HepG2 (cell line): ENCODE results near the gene BFSP1. TPM values are rescaled to one million over a fixed set of nuclear protein-coding genes. Genes with fewer than 3 reads are reported as not detected.

Source experiments
- ATAC-seq: fragments of 200-7000 bp; cut with Tn5 transposase; 3 replicates; pipeline ENCODE4 v1.9.1; 2020; ENCODE audit warnings: mild to moderate bottlenecking, moderate library complexity
- BruUV-seq: library from RNA; stranded (reverse); fragments of 400-500 nt; replicated peaks from 2 replicates; lab custom pipeline; 2021; lab: Mats Ljungman, UMichigan
- CTCF ChIA-PET: fragments of 300-600 bp; formaldehyde crosslinking; extraction: SDS; loops from one replicate; lab custom pipeline; 2021; ENCODE audit warnings: low total read pairs, inconsistent platforms, low intra/inter-chr PET ratio; lab: Yijun Ruan, JAX
- POLR2A ChIA-PET: fragments of 350-600 bp; sonication (Branson Sonifier 250); formaldehyde crosslinking; loops from one replicate; lab custom pipeline; 2020; ENCODE audit warnings: antibody characterized with exemption, inconsistent platforms; lab: Yijun Ruan, JAX
- DNase-seq: peaks from one replicate; pipeline ENCODE4 v3.0.0-alpha.2; 2015; ENCODE audit warnings: low spot score
- FAIRE-seq: peaks from 3 replicates; lab custom pipeline; 2011; peaks lifted over from hg19 to GRCh38; lab: Jason Lieb, UNC
- H2AFZ ChIP-seq: one replicate; pipeline ENCODE4 v1.6.1; 2011; ENCODE audit warnings: low read length, inconsistent platforms
- H3K27ac ChIP-seq: fragments of 300-600 bp; 3 replicates; pipeline ENCODE4 v1.8.0; 2011; ENCODE audit warnings: mixed run types, mild to moderate bottlenecking, mixed read lengths, low read length, inconsistent platforms; ENCODE audit not compliant: insufficient read depth; ENCODE audit errors: extremely low read length
- H3K27me3 ChIP-seq, 2 experiments: fragments of 200-600 bp in 1 of 2; 2 replicates in 1 of 2; 3 replicates in 1 of 2; pipeline versions ENCODE4 v1.6.0 to v1.8.0; 2011; ENCODE audit warnings: low read length in 2 of 2, mild to moderate bottlenecking in 2 of 2, moderate library complexity in 2 of 2, inconsistent platforms in 1 of 2; ENCODE audit not compliant: insufficient read depth in 2 of 2, control insufficient read depth in 1 of 2
- H3K36me3 ChIP-seq, 2 experiments: fragments of 200-600 bp in 1 of 2; replicated peaks in 1 of 2; 2 replicates in 1 of 2; 3 replicates in 1 of 2; pipeline versions ENCODE4 v1.5.1 to v1.8.0; 2011; ENCODE audit warnings: low read length in 2 of 2, inconsistent platforms in 1 of 2; ENCODE audit not compliant: insufficient read depth in 2 of 2, control insufficient read depth in 1 of 2
- H3K4me1 ChIP-seq: 2 replicates; pipeline ENCODE4 v1.5.1; 2012; ENCODE audit warnings: low read length, inconsistent platforms; ENCODE audit not compliant: insufficient read depth
- H3K4me2 ChIP-seq: 2 replicates; pipeline ENCODE4 v1.6.0; 2011; ENCODE audit warnings: low read depth, low read length, inconsistent platforms
- H3K4me3 ChIP-seq, 3 experiments: fragments of 200-600 bp in 1 of 3; sonication (generic), shearing (Covaris generic) in 1 of 3; replicated peaks in 1 of 3; 2 replicates each; pipeline ENCODE4 v1.5.1; 2011 to 2016; ENCODE audit warnings: low read length in 3 of 3, inconsistent platforms in 2 of 3, low read depth in 2 of 3, mild to moderate bottlenecking in 2 of 3, control low read depth in 1 of 3, mixed read lengths in 1 of 3; ENCODE audit not compliant: insufficient read depth in 1 of 3
- H3K79me2 ChIP-seq: one replicate; pipeline ENCODE4 v1.6.1; 2011; ENCODE audit warnings: low read length, inconsistent platforms; ENCODE audit not compliant: insufficient read depth
- H3K9ac ChIP-seq: 2 replicates; pipeline ENCODE4 v1.6.0; 2011; ENCODE audit warnings: mild to moderate bottlenecking, low read depth, low read length, inconsistent platforms; ENCODE audit not compliant: insufficient read depth
- H3K9me3 ChIP-seq: 2 replicates; pipeline ENCODE4 v1.5.1; 2012; ENCODE audit warnings: mild to moderate bottlenecking, low read length
- H4K20me1 ChIP-seq: 2 replicates; pipeline ENCODE4 v1.6.0; 2011; ENCODE audit warnings: inconsistent platforms, mild to moderate bottlenecking, low read length, moderate library complexity; ENCODE audit not compliant: insufficient read depth
- FOXA1 ChIP-seq, 2 experiments: fragments of 450-650 bp in 1 of 2; sonication (generic) in 1 of 2; formaldehyde crosslinking in 1 of 2; IDR thresholded peaks; 2 replicates each; pipeline versions ENCODE4 v1.4.0 to v1.6.1; 2016 to 2020; ENCODE audit warnings: missing genetic modification reagents in 1 of 2
- KAT2B ChIP-seq: fragments of 150-350 bp; IDR thresholded peaks from 2 replicates; pipeline ENCODE4 v1.6.1; 2014; ENCODE audit warnings: low read depth, low read length, borderline replicate concordance
- REXO4 ChIP-seq: sonication (generic); formaldehyde crosslinking; IDR thresholded peaks from 2 replicates; pipeline ENCODE4 v1.8.0; 2022; ENCODE audit warnings: missing genetic modification reagents, mild to moderate bottlenecking, borderline replicate concordance
- TBX3 ChIP-seq: fragments of 450-650 bp; IDR thresholded peaks from 2 replicates; pipeline ENCODE4 v1.6.1; 2017; ENCODE audit warnings: antibody characterized with exemption, mild to moderate bottlenecking, inconsistent platforms, borderline replicate concordance
- THYN1 ChIP-seq: sonication (generic); formaldehyde crosslinking; IDR thresholded peaks from 2 replicates; pipeline ENCODE4 v1.8.1; 2023; ENCODE audit warnings: low read depth, mild to moderate bottlenecking, moderate library complexity, missing genetic modification reagents, borderline replicate concordance
- ZFP62 ChIP-seq: sonication (generic); formaldehyde crosslinking; IDR thresholded peaks from 2 replicates; pipeline ENCODE4 v1.4.0; 2020; ENCODE audit warnings: missing genetic modification reagents
- ZNF607 ChIP-seq: sonication (generic); formaldehyde crosslinking; IDR thresholded peaks from 2 replicates; pipeline ENCODE4 v1.5.1; 2020; ENCODE audit warnings: missing genetic modification reagents, mild to moderate bottlenecking, borderline replicate concordance
- ZNF75D ChIP-seq: sonication (generic); formaldehyde crosslinking; IDR thresholded peaks from 2 replicates; pipeline ENCODE4 v1.8.1; 2023; ENCODE audit warnings: missing genetic modification reagents, mild to moderate bottlenecking, borderline replicate concordance
- WGBS: methylation state at CpG from one replicate; pipeline ENCODE4 v1.1.6; 2017; ENCODE audit warnings: low lambda C conversion rate; 5-methylcytosine and 5-hydroxymethylcytosine counted together
- in situ Hi-C: cut with HindIII; loops from 2 replicates; pipeline ENCODE4 v1.10.0; 2017; ENCODE audit warnings: low pct_unique_long_range_greater_than_20kb; ENCODE audit not compliant: extremely low pct_ligation_motif_present
- intact Hi-C: fragments of 100-400 bp; cut with micrococcal nuclease; formaldehyde crosslinking; loops from one replicate; pipeline ENCODE4 v1.10.0; 2022; ENCODE audit not compliant: unreplicated experiment
- polyA plus RNA-seq, 8 experiments: library from polyadenylated mRNA; depleted of rRNA in 3 of 8; stranded (reverse) in 7 of 8; unstranded in 1 of 8; fragments of >200 nt; fragmentation: Illumina TruSeq in 4 of 8; extraction: Trizol in 4 of 8; gene quantifications; 2 replicates each; pipeline versions ENCODE4 v1.2.1 to v1.2.3, GENCODE V29; 2011 to 2016; ENCODE audit warnings: low read depth in 4 of 8, missing spikeins in 1 of 8, mixed read lengths in 1 of 8; ENCODE audit not compliant: insufficient read depth in 1 of 8
- total RNA-seq, 5 experiments: library from RNA; depleted of rRNA; stranded (reverse); fragments of >200 nt; fragmentation: Illumina TruSeq; extraction: Trizol; gene quantifications; 2 replicates each; pipeline ENCODE4 v1.2.3, GENCODE V29; 2016; ENCODE audit warnings: low read depth in 1 of 5
- TF ChIP-seq, protein P1 (sequence below): sonication (generic); formaldehyde crosslinking; IDR thresholded peaks from 2 replicates; pipeline ENCODE4 v1.8.1; 2023; ENCODE audit warnings: mild to moderate bottlenecking, missing genetic modification reagents

The BFSP1 gene
- total and polyA plus RNA-seq, 2 of the 13 experiments (the other 11 are each of a cell fraction or from before 2014, with no cell fraction given) = 0.22 to 0.26 TPM

DNA sequence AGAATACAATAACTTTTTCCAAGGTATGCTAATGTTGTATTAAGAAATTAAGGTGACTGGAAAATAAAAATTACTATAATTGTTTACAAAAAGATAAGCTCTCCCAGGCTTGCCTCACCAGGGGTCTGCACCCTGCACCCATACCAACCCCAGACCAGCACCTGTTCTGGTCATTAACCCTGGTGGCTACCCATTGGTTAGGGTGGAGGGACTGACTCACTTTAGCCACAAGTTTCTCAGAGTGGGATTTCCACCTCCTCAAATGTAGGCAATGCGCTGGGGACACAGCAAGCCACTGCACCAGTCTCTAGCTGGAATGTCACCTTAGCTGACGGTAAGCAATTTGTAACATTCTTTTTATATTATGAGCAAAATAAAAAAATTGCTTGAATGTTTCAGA lies 83.1 kb downstream of the BFSP1 start:
- ATAC-seq (no peak), DNase-seq (no peak), FAIRE-seq (no peak)
- Histone ChIP-seq H3K27me3 (peaks cover 2 to 38% of the 10 kb centered on the region in 2 experiments; a peak in 4 of 5 replicates), H3K36me3 (no peaks in the 10 kb centered on the region), H3K9ac (no peak overlapping the region), H4K20me1 (no peaks in the 10 kb centered on the region), H3K9me3 (no peaks in the 10 kb centered on the region), H3K79me2 (no peaks in the 10 kb centered on the region), H3K4me1 (peaks cover 18% of the 10 kb centered on the region), H2AFZ (no peak overlapping the region), H3K4me2 (no peak overlapping the region), H3K27ac (no peak overlapping the region), H3K4me3 (no peak overlapping the region)
- WGBS = 50% methylated on average over 2 of the region's 2 CpGs
- POLR2A ChIA-PET = no interaction called here
- CTCF ChIA-PET = no interaction called here
- intact Hi-C loops (no loop called here), in situ Hi-C loops (no loop called here)
- no TSS peak for BruUV-seq
- TF ChIP-seq TBX3 (no peak), ZNF75D (CRISPR knock-in tag) (no peak), REXO4 (no peak), ZNF607 (CRISPR knock-in tag) (no peak), THYN1 (CRISPR knock-in tag) (no peak), FOXA1 (IDR thresholded peaks at IDR 0.05) (no peak), FOXA1 (CRISPR knock-in tag; IDR thresholded peaks at IDR 0.05) (no peak), KAT2B (no peak), ZFP62 (no peak)
- TF ChIP-seq, protein P1, sequence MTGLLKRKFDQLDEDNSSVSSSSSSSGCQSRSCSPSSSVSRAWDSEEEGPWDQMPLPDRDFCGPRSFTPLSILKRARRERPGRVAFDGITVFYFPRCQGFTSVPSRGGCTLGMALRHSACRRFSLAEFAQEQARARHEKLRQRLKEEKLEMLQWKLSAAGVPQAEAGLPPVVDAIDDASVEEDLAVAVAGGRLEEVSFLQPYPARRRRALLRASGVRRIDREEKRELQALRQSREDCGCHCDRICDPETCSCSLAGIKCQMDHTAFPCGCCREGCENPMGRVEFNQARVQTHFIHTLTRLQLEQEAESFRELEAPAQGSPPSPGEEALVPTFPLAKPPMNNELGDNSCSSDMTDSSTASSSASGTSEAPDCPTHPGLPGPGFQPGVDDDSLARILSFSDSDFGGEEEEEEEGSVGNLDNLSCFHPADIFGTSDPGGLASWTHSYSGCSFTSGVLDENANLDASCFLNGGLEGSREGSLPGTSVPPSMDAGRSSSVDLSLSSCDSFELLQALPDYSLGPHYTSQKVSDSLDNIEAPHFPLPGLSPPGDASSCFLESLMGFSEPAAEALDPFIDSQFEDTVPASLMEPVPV = no peak
